ENCODE measurements around the gene SIPA1L3. TPM values are rescaled to one million over a fixed set of nuclear protein-coding genes. Genes with fewer than 3 reads are reported as not detected.

Gene SIPA1L3
- total and polyA plus RNA-seq, 2 of the 13 experiments (the other 11 are each of a cell fraction or from before 2014, with no cell fraction given), result 5.5 to 7.7 TPM

- Histone ChIP-seq H3K4me2 (ENCODE audit: low read depth, low read length) (no peak overlapping the region), H3K4me3 (replicated peaks in 1 of 3; ENCODE audit: insufficient read depth in 1 of 3, low read depth in 2 of 3, low read length in 3 of 3) (no peak overlapping the region), H2AFZ (ENCODE audit: low read length) (no peak overlapping the region), H3K79me2 (ENCODE audit: insufficient read depth, low read length) (no peaks in the 10 kb centered on the region), H3K9ac (ENCODE audit: insufficient read depth, low read depth, low read length) (no peak overlapping the region), H4K20me1 (ENCODE audit: insufficient read depth, low read length) (0 out of 2 replicates have a peak, but pooled peaks cover 3% of the 10 kb centered on the region), H3K27me3 (ENCODE audit: control insufficient read depth in 1 of 2, insufficient read depth in 2 of 2, low read length in 2 of 2) (no peaks in the 10 kb centered on the region), H3K4me1 (ENCODE audit: insufficient read depth, low read length) (peaks cover 27% of the 10 kb centered on the region), H3K36me3 (replicated peaks in 1 of 2; ENCODE audit: control insufficient read depth in 1 of 2, insufficient read depth in 2 of 2, low read length in 2 of 2) (0 out of 5 replicates have a peak, but pooled peaks cover 0 to 3% of the 10 kb centered on the region in 2 experiments), H3K27ac (ENCODE audit: extremely low read length, insufficient read depth, low read length) (no peak overlapping the region), H3K9me3 (ENCODE audit: low read length) (no peaks in the 10 kb centered on the region)
- no peak for DNase-seq (ENCODE audit: low spot score)
- TF ChIP-seq ARNT (IDR thresholded peaks at IDR 0.05) (no peak), GPN1 (CRISPR knock-in tag; IDR thresholded peaks at IDR 0.05; ENCODE audit: borderline replicate concordance) (no peak), CENPBD1 (CRISPR knock-in tag; IDR thresholded peaks at IDR 0.05; ENCODE audit: borderline replicate concordance, low read depth) (no peak), ATF7-NPFF (CRISPR knock-in tag; IDR thresholded peaks at IDR 0.05; ENCODE audit: low read depth) (no peak), ZNF749 (CRISPR knock-in tag; IDR thresholded peaks at IDR 0.05; ENCODE audit: borderline replicate concordance) (no peak), MTA3 (CRISPR knock-in tag; IDR thresholded peaks at IDR 0.05) (no peak), E2F2 (CRISPR knock-in tag; IDR thresholded peaks at IDR 0.05; ENCODE audit: borderline replicate concordance) (no peak), ZNF614 (CRISPR knock-in tag; IDR thresholded peaks at IDR 0.05; ENCODE audit: borderline replicate concordance) (no peak), MXD3 (CRISPR knock-in tag; IDR thresholded peaks at IDR 0.05) (no peak), ZBTB3 (CRISPR knock-in tag; IDR thresholded peaks at IDR 0.05; ENCODE audit: borderline replicate concordance, low read depth) (no peak), ZNF577 (CRISPR knock-in tag; IDR thresholded peaks at IDR 0.05; ENCODE audit: borderline replicate concordance, low read depth) (no peak)
- ChIA-PET POLR2A (no interaction called here), CTCF (ENCODE audit: low intra/inter-chr PET ratio, low total read pairs) (no interaction called here)
- 96% methylated on average over 10 of the region's 10 CpGs for WGBS (ENCODE audit: low lambda C conversion rate)
- no TSS peak for BruUV-seq (replicated peaks)
- in situ Hi-C loops (cut with HindIII; ENCODE audit: extremely low pct_ligation_motif_present, low pct_unique_long_range_greater_than_20kb) (no loop called here), intact Hi-C loops (cut with micrococcal nuclease; ENCODE audit: unreplicated experiment) (no loop called here)
- FAIRE-seq, result no peak
- ATAC-seq, result no peak
Observed at GRCh38 chr19:38076337-38076736, 169.3 kb downstream of the SIPA1L3 start.
